HEK293 (cell line): ENCODE data around the gene NOP10.
"Not testable (repeated sequence)": the region's sequence is repeated elsewhere in the genome, so short reads cannot be mapped to it uniquely, and the experiment has no call there.

ENCODE experiments used
- CTCF ChIA-PET: fragments of 350-600 bp; formaldehyde crosslinking; extraction: SDS; loops from one replicate; lab custom pipeline; 2021; ENCODE audit warnings: antibody characterized with exemption; lab: Yijun Ruan, JAX
- POLR2A ChIA-PET: fragments of 300-600 bp; formaldehyde crosslinking; extraction: SDS; loops from one replicate; lab custom pipeline; 2020; ENCODE audit warnings: antibody characterized with exemption, inconsistent platforms; lab: Yijun Ruan, JAX
- H3K27ac ChIP-seq: fragments of 200-500 bp; sonication (Bioruptor generic); 2 replicates; pipeline ENCODE4 v1.5.1; 2014; ENCODE audit warnings: low read depth, low read length, control low read depth, inconsistent platforms; ENCODE audit errors: extremely low read depth
- H3K36me3 ChIP-seq, 2 experiments: fragments of 200-500 bp in 1 of 2; sonication (Bioruptor generic) in 1 of 2; 1 replicate in 1 of 2; 2 replicates in 1 of 2; pipeline ENCODE4 v1.5.1; 2014 to 2017; ENCODE audit warnings: inconsistent platforms in 2 of 2, low read length in 2 of 2; ENCODE audit not compliant: control insufficient read depth in 2 of 2, insufficient read depth in 1 of 2
- H3K4me1 ChIP-seq: fragments of 200-500 bp; sonication (Bioruptor generic); 2 replicates; pipeline ENCODE4 v1.5.1; 2014; ENCODE audit warnings: mild to moderate bottlenecking, low read length, inconsistent platforms; ENCODE audit not compliant: control insufficient read depth, insufficient read depth
- H3K4me3 ChIP-seq: 2 replicates; pipeline ENCODE4 v1.5.1; 2011; ENCODE audit warnings: low read depth, mild to moderate bottlenecking, control low read depth, low read length, moderate library complexity
- H3K9me3 ChIP-seq: fragments of 200-500 bp; sonication (Bioruptor generic); 2 replicates; pipeline ENCODE4 v1.5.1; 2014; ENCODE audit warnings: low read depth, low read length, inconsistent platforms; ENCODE audit not compliant: control insufficient read depth, insufficient read depth
- OSR2 ChIP-seq: fragments of 450-650 bp; formaldehyde crosslinking; IDR thresholded peaks from 2 replicates; pipeline ENCODE4 v1.5.1; 2016; ENCODE audit warnings: missing biosample characterization, missing genetic modification characterization
- OVOL3 ChIP-seq: fragments of 450-650 bp; formaldehyde crosslinking; IDR thresholded peaks from 2 replicates; pipeline ENCODE4 v1.5.1; 2016; ENCODE audit warnings: missing biosample characterization, missing genetic modification characterization
- REPIN1 ChIP-seq: fragments of 450-650 bp; formaldehyde crosslinking; IDR thresholded peaks from 2 replicates; pipeline ENCODE4 v1.5.1; 2017; ENCODE audit warnings: missing biosample characterization, missing genetic modification characterization, low read depth
- SCRT2 ChIP-seq: fragments of 450-650 bp; formaldehyde crosslinking; IDR thresholded peaks from 2 replicates; pipeline ENCODE4 v1.5.1; 2016; ENCODE audit warnings: missing biosample characterization, missing genetic modification characterization
- ZBTB17 ChIP-seq: fragments of 450-650 bp; formaldehyde crosslinking; IDR thresholded peaks from 2 replicates; pipeline ENCODE4 v1.5.1; 2016; ENCODE audit warnings: missing biosample characterization, missing genetic modification characterization
- ZNF169 ChIP-seq: fragments of 450-650 bp; formaldehyde crosslinking; IDR thresholded peaks from 2 replicates; pipeline ENCODE4 v1.5.1; 2016; ENCODE audit warnings: missing biosample characterization, missing genetic modification characterization
- ZNF175 ChIP-seq: fragments of 450-650 bp; formaldehyde crosslinking; IDR thresholded peaks from 2 replicates; pipeline ENCODE4 v1.5.1; 2016; ENCODE audit warnings: missing biosample characterization, missing genetic modification characterization
- ZNF391 ChIP-seq: fragments of 450-650 bp; formaldehyde crosslinking; IDR thresholded peaks from 2 replicates; pipeline ENCODE4 v1.5.1; 2016; ENCODE audit warnings: low read depth, missing biosample characterization, missing genetic modification characterization, borderline replicate concordance
- ZNF558 ChIP-seq: fragments of 450-650 bp; formaldehyde crosslinking; IDR thresholded peaks from 2 replicates; pipeline ENCODE4 v1.5.1; 2016; ENCODE audit warnings: missing biosample characterization, missing genetic modification characterization
- TF ChIP-seq, protein P1 (sequence below): fragments of 450-650 bp; formaldehyde crosslinking; IDR thresholded peaks from 2 replicates; pipeline ENCODE4 v1.5.1; 2016; ENCODE audit warnings: missing biosample characterization, missing genetic modification characterization
- TF ChIP-seq, protein P2 (sequence below): fragments of 450-650 bp; formaldehyde crosslinking; IDR thresholded peaks from 2 replicates; pipeline ENCODE4 v1.5.1; 2016; ENCODE audit warnings: missing biosample characterization, missing genetic modification characterization
- TF ChIP-seq, protein P3 (sequence below): fragments of 450-650 bp; formaldehyde crosslinking; IDR thresholded peaks from 2 replicates; pipeline ENCODE4 v1.5.1; 2016; ENCODE audit warnings: missing biosample characterization, missing genetic modification characterization
- TF ChIP-seq, protein P4 (sequence below): fragments of 450-650 bp; formaldehyde crosslinking; IDR thresholded peaks from 2 replicates; pipeline ENCODE4 v1.5.1; 2017; ENCODE audit warnings: missing biosample characterization, missing genetic modification characterization
- TF ChIP-seq, protein P5 (sequence below): fragments of 450-650 bp; formaldehyde crosslinking; IDR thresholded peaks from 2 replicates; pipeline ENCODE4 v1.5.1; 2016; ENCODE audit warnings: missing biosample characterization, missing genetic modification characterization

The NOP10 gene

DNA sequence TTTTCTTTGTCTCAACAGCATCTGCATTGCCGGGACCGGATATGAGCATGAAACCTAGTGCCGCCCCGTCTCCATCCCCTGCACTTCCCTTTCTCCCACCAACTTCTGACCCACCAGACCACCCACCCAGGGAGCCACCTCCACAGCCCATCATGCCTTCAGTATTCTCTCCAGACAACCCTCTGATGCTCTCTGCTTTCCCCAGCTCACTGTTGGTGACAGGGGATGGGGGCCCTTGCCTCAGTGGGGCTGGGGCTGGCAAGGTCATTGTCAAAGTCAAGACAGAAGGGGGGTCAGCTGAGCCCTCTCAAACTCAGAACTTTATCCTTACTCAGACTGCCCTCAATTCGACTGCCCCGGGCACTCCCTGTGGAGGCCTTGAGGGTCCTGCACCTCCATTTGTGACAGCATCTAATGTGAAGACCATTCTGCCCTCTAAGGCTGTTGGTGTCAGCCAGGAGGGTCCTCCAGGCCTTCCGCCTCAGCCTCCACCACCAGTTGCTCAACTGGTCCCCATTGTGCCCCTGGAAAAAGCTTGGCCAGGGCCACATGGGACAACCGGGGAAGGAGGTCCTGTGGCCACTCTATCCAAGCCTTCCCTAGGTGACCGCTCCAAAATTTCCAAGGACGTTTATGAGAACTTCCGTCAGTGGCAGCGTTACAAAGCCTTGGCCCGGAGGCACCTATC is 5.2 kb upstream of the NOP10 start:
- CTCF ChIA-PET = no interaction called here
- no peak overlapping the region for H3K4me3 ChIP-seq

DNA sequence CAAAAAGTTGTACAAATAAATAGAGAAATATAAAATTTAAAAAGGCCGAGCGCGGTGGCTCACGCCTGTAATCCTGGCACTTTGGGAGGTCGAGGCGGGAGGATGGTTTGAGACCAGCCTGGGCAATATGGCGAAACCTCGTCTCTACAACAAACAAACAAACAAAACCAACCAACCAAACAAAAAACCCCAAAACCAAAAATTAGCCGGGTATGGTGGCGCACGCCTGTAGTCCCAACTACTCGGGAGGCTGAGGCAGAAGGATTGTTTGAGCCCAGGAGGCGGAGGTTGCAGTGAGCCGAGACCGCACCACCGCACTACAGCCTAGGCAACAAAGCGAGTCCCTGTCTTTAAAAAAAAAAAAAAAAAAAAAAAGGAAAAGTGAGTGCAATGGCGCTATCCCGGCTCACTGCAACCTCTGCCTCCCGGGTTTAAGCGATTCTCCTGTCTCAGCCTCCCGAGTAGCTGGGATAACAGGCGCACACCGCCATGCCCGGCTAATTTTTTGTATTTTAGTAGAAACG is 661 bp downstream of the NOP10 start:
- Histone ChIP-seq H3K36me3 (peaks cover 6 to 23% of the 10 kb centered on the region in 2 experiments; a peak in 2 of 3 replicates), H3K27ac (peak overlapping the region; percentile 40), H3K4me3 (peak overlapping the region; percentile 76)
- not testable (repeated sequence) for H3K9me3 ChIP-seq, H3K4me1 ChIP-seq
- CTCF ChIA-PET = interaction anchor here (0.6 to 1.8 kb wide), 5 partner anchors 19 to 240 kb away, joined by 3 to 15 read pairs (median 4); partner anchors contain the start of gene LPCAT4
- POLR2A ChIA-PET = interaction anchor here (0.7 to 1.8 kb wide), 5 partner anchors 24 to 372 kb away, joined by 4 to 8 read pairs (median 4); partner anchors contain the start of genes KATNBL1 and LPCAT4
- TF ChIP-seq, protein P1, sequence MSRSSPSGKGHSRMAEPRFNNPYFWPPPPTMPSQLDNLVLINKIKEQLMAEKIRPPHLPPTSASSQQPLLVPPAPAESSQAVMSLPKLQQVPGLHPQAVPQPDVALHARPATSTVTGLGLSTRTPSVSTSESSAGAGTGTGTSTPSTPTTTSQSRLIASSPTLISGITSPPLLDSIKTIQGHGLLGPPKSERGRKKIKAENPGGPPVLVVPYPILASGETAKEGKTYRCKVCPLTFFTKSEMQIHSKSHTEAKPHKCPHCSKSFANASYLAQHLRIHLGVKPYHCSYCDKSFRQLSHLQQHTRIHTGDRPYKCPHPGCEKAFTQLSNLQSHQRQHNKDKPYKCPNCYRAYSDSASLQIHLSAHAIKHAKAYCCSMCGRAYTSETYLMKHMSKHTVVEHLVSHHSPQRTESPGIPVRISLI = peak; percentile 71; the same call in 1 of the 2 replicates
- TF ChIP-seq, protein P2, sequence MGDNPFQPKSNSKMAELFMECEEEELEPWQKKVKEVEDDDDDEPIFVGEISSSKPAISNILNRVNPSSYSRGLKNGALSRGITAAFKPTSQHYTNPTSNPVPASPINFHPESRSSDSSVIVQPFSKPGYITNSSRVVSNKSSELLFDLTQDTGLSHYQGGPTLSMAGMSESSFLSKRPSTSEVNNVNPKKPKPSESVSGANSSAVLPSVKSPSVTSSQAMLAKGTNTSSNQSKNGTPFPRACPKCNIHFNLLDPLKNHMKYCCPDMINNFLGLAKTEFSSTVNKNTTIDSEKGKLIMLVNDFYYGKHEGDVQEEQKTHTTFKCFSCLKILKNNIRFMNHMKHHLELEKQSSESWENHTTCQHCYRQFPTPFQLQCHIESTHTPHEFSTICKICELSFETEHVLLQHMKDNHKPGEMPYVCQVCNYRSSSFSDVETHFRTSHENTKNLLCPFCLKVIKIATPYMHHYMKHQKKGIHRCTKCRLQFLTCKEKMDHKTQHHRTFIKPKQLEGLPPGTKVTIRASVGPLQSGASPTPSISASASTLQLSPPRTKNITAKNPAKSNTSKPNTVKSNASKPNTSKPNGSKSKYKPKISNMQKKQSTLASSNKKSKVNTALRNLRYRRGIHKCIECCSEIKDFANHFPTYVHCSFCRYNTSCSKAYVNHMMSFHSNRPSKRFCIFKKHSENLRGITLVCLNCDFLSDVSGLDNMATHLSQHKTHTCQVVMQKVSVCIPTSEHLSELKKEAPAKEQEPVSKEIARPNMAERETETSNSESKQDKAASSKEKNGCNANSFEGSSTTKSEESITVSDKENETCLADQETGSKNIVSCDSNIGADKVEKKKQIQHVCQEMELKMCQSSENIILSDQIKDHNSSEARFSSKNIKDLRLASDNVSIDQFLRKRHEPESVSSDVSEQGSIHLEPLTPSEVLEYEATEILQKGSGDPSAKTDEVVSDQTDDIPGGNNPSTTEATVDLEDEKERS (tag by site-specific recombination) = peak; percentile 75; the same call in 1 of the 2 replicates
- TF ChIP-seq ZNF391 (tag by site-specific recombination) = 0 out of 2 replicates have a peak, but pooled peaks have one; percentile 0

More for the DNA sequence above, 5.2 kb upstream of the NOP10 start:
- Histone ChIP-seq H3K4me1 (no peaks in the 10 kb centered on the region), H3K27ac (no peak overlapping the region), H3K36me3 (no peaks in the 10 kb centered on the region), H3K9me3 (no peaks in the 10 kb centered on the region)
- POLR2A ChIA-PET = no interaction called here
- TF ChIP-seq REPIN1 (tag by site-specific recombination) (no peak), ZBTB17 (tag by site-specific recombination) (no peak), OVOL3 (tag by site-specific recombination) (no peak), ZNF175 (no peak)
- TF ChIP-seq, protein P3, sequence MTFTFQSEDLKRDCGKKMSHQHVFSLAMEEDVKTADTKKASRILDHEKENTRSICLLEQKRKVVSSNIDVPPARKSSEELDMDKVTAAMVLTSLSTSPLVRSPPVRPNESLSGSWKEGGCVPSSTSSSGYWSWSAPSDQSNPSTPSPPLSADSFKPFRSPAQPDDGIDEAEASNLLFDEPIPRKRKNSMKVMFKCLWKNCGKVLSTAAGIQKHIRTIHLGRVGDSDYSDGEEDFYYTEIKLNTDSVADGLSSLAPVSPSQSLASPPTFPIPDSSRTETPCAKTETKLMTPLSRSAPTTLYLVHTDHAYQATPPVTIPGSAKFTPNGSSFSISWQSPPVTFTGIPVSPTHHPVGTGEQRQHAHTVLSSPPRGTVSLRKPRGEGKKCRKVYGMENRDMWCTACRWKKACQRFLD (tag by site-specific recombination) = no peak

DNA sequence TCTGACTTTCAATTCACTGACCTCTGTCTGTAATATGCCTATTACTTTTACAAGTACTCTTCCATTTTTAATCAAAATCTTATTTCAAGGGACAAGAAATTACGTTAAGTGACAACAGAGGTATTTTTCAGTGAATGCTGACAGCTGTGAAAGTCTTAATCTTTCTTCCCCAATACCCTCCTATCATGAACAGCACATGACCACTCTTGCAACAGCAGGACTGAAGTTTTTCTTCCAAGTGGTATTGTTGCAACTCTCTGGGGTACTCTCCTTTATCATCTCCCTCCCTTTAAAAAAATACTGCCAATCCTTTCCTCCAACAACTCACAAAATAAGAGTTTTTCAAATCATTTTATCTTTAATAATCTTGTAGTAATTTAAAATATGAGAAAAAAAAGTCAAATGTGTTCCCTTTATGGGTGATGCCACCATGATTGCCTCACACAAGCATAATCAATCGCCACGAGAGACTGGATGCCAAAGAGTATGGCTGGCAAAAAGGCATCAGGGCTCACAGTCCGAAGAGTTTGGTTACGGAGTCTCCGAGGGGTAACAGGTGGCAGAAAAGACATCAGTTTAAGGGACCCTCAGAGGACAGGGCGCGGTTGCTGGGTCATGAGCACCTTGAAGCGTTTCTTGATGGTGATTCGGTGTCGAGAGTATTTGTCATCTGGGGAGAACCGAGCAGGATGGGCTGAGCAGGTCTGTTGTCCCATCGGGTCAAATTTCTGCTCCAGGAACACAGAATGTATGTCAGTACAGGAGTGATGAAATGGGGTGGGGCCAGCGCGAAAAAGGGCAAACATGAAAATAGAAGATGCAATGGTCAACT is 1.3 kb downstream of the NOP10 start:
- H3K4me1 ChIP-seq = no peaks in the 10 kb centered on the region
- peak overlapping the region; percentile 76; the same call in 1 of the 2 replicates for H3K4me3 ChIP-seq
- ChIA-PET POLR2A (no interaction called here), CTCF (no interaction called here)
- peaks cover 6 to 23% of the 10 kb centered on the region in 2 experiments; a peak in 2 of 3 replicates for H3K36me3 ChIP-seq
- no peak overlapping the region for H3K27ac ChIP-seq
- no peaks in the 10 kb centered on the region for H3K9me3 ChIP-seq
- no peak for TF ChIP-seq OSR2 (tag by site-specific recombination)
- peak; percentile 92 for TF ChIP-seq ZBTB17 (tag by site-specific recombination)
- peak; percentile 47; the same call in 1 of the 2 replicates for TF ChIP-seq SCRT2 (tag by site-specific recombination)
- TF ChIP-seq ZNF558 (tag by site-specific recombination) = no peak
- TF ChIP-seq ZNF169 = no peak
- TF ChIP-seq, protein P4, sequence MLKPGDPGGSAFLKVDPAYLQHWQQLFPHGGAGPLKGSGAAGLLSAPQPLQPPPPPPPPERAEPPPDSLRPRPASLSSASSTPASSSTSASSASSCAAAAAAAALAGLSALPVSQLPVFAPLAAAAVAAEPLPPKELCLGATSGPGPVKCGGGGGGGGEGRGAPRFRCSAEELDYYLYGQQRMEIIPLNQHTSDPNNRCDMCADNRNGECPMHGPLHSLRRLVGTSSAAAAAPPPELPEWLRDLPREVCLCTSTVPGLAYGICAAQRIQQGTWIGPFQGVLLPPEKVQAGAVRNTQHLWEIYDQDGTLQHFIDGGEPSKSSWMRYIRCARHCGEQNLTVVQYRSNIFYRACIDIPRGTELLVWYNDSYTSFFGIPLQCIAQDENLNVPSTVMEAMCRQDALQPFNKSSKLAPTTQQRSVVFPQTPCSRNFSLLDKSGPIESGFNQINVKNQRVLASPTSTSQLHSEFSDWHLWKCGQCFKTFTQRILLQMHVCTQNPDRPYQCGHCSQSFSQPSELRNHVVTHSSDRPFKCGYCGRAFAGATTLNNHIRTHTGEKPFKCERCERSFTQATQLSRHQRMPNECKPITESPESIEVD (tag by site-specific recombination) = no peak
- TF ChIP-seq, protein P5, sequence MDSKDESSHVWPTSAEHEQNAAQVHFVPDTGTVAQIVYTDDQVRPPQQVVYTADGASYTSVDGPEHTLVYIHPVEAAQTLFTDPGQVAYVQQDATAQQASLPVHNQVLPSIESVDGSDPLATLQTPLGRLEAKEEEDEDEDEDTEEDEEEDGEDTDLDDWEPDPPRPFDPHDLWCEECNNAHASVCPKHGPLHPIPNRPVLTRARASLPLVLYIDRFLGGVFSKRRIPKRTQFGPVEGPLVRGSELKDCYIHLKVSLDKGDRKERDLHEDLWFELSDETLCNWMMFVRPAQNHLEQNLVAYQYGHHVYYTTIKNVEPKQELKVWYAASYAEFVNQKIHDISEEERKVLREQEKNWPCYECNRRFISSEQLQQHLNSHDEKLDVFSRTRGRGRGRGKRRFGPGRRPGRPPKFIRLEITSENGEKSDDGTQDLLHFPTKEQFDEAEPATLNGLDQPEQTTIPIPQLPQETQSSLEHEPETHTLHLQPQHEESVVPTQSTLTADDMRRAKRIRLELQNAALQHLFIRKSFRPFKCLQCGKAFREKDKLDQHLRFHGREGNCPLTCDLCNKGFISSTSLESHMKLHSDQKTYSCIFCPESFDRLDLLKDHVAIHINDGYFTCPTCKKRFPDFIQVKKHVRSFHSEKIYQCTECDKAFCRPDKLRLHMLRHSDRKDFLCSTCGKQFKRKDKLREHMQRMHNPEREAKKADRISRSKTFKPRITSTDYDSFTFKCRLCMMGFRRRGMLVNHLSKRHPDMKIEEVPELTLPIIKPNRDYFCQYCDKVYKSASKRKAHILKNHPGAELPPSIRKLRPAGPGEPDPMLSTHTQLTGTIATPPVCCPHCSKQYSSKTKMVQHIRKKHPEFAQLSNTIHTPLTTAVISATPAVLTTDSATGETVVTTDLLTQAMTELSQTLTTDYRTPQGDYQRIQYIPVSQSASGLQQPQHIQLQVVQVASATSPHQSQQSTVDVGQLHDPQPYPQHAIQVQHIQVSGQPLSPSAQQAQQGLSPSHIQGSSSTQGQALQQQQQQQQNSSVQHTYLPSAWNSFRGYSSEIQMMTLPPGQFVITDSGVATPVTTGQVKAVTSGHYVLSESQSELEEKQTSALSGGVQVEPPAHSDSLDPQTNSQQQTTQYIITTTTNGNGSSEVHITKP (tag by site-specific recombination) = no peak
- no peak for TF ChIP-seq ZNF391 (tag by site-specific recombination)
